ENCODE results near the gene NCR2.

The NCR2 gene

DNA sequence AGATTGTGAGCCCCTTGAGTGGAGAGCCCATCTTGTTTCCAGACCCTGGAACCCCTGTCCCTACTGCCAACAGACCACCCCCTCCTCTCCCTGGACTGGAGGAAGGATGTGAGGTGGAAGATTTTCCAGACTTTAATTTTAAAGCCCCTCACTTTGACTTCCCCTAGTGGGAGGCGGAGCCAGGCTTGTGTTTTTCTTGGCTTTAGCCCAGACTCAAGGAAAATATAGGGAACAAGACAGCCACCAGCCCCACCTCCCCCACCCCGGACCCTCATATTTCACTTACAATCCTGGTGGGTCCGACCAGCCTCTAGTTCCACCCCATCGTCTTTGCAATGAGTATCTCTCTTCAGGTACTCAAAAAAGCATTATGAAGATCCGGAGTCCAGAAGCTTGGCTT, 40.8 kb downstream of the NCR2 start:
- POLR2A ChIA-PET: no interaction called here
- no peak for DNase-seq (ENCODE audit: extremely low spot score)
- TF ChIP-seq ARNT (IDR thresholded peaks at IDR 0.05) (no peak), NFRKB (IDR thresholded peaks at IDR 0.05) (no peak), SP1 (IDR thresholded peaks at IDR 0.05) (no peak), L3MBTL2 (conservative IDR thresholded peaks at IDR 0.05) (no peak), ZNF384 (IDR thresholded peaks at IDR 0.05) (no peak), LEF1 (IDR thresholded peaks at IDR 0.05; ENCODE audit: borderline replicate concordance) (no peak), FOXK2 (IDR thresholded peaks at IDR 0.05) (no peak), SUZ12 (IDR thresholded peaks at IDR 0.05) (no peak)
- TF ChIP-seq, protein P1, sequence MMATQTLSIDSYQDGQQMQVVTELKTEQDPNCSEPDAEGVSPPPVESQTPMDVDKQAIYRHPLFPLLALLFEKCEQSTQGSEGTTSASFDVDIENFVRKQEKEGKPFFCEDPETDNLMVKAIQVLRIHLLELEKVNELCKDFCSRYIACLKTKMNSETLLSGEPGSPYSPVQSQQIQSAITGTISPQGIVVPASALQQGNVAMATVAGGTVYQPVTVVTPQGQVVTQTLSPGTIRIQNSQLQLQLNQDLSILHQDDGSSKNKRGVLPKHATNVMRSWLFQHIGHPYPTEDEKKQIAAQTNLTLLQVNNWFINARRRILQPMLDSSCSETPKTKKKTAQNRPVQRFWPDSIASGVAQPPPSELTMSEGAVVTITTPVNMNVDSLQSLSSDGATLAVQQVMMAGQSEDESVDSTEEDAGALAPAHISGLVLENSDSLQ (IDR thresholded peaks at IDR 0.05): no peak
- CTCF ChIA-PET: no interaction called here

DNA sequence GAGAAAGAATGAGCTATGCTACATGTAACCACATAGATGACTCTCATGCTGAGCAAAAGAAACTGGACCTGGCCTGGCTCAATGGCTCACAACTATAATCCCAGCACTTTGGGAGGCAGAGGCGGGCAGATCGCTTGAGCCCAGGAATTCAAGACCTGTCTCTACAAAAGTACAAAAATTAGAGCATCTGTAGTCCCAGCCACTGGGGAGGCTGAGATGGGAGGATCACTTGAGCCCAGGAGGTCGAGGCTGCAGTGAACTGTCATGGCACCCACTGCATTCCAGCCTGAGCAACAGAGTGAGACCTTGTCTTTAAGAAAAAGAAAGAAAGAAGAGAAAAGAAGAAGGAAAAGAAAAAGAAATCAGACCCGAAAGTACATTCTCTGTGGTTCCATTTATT, 41.7 kb downstream of the NCR2 start:
- CTCF ChIA-PET: no interaction called here
- no peak for DNase-seq (ENCODE audit: extremely low spot score)
- TF ChIP-seq HDGF (IDR thresholded peaks at IDR 0.05; ENCODE audit: borderline replicate concordance) (no peak), FOXM1 (IDR thresholded peaks at IDR 0.05; ENCODE audit: borderline replicate concordance) (no peak), FOXK2 (IDR thresholded peaks at IDR 0.05) (no peak)
- POLR2A ChIA-PET: no interaction called here

DNA sequence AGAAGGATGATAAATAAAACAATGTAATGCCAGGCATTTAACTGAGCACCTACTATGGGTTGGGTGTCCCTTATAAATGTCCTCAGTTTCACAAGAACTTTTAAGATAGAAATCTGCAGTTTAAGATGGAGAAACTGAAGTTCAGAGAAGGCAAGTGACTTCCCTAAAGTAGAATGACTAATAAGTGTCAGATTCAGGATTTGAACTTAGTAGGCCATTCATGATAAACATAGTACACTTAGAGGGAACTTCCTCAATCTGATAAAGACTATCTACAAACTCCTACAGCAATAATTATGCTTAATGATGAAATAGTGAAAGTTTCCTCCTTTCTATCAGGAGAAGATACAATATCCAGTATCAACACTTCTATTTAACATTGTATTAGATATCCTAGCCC, 43.9 kb downstream of the NCR2 start:
- ChIA-PET CTCF (no interaction called here), POLR2A (no interaction called here)
- TF ChIP-seq, protein P1 (IDR thresholded peaks at IDR 0.05): no peak
- TF ChIP-seq HDGF (IDR thresholded peaks at IDR 0.05; ENCODE audit: borderline replicate concordance) (no peak), FOXK2 (IDR thresholded peaks at IDR 0.05) (no peak), ARNT (IDR thresholded peaks at IDR 0.05) (no peak), SP1 (IDR thresholded peaks at IDR 0.05) (no peak), L3MBTL2 (conservative IDR thresholded peaks at IDR 0.05) (no peak)
- DNase-seq (ENCODE audit: extremely low spot score): no peak

DNA sequence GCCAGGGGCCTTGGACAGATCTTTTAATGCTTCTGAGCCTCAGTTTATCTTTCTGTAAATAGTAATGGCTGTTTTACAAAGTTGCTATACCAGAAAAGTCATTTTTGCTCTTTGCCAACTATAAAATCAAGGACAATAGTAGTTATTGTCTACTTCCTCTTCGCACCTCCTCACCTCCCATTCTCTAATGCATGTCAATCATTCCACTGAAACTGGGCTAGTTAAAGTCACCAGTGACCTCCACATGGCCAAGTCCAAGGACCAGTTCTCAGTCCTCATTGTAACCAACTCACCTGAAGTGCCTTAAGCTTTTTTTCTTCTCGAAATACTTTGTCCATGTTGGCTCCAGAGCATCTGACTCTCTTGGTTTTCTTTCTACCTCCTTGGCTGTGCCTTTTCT, 51.2 kb downstream of the NCR2 start:
- POLR2A ChIA-PET: no interaction called here
- CTCF ChIA-PET: no interaction called here
- no peak for TF ChIP-seq ELF4 (IDR thresholded peaks at IDR 0.05)
- TF ChIP-seq LEF1 (IDR thresholded peaks at IDR 0.05; ENCODE audit: borderline replicate concordance): no peak
- TF ChIP-seq SP1 (IDR thresholded peaks at IDR 0.05): no peak
- no peak for TF ChIP-seq TARDBP (IDR thresholded peaks at IDR 0.05)
- no peak for TF ChIP-seq FOXA1 (IDR thresholded peaks at IDR 0.05)
- TF ChIP-seq SUZ12 (IDR thresholded peaks at IDR 0.05): no peak
- TF ChIP-seq ARNT (IDR thresholded peaks at IDR 0.05): no peak
- TF ChIP-seq, protein P1 (IDR thresholded peaks at IDR 0.05): no peak
- no peak for TF ChIP-seq L3MBTL2 (conservative IDR thresholded peaks at IDR 0.05)
- TF ChIP-seq FOXK2 (IDR thresholded peaks at IDR 0.05): no peak
- DNase-seq (ENCODE audit: extremely low spot score): no peak

DNA sequence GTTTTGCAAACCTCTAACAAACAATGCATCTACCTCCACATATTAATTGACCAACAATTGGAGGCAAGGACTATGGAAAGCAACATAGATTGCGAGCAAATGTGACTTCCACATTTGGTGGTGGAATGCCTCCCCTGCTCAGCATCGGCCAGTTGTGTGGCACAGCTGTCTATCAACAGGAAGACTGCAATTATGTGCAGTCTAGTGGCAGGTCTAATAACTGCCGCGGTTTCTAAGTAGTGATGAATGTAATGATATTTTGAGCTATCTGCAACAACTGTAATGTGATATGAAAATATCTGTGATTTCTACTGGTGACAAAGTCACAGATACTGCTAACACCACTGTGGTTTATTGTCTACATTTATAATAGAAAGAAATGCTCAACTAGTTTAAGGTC, 56.8 kb downstream of the NCR2 start:
- ChIA-PET POLR2A (no interaction called here), CTCF (no interaction called here)
- TF ChIP-seq FOXM1 (IDR thresholded peaks at IDR 0.05; ENCODE audit: borderline replicate concordance) (no peak), ARNT (IDR thresholded peaks at IDR 0.05) (no peak), ZNF384 (IDR thresholded peaks at IDR 0.05) (no peak), BHLHE40 (IDR thresholded peaks at IDR 0.05; ENCODE audit: borderline replicate concordance) (no peak)
- TF ChIP-seq, protein P1 (IDR thresholded peaks at IDR 0.05): no peak
- DNase-seq (ENCODE audit: extremely low spot score): no peak

DNA sequence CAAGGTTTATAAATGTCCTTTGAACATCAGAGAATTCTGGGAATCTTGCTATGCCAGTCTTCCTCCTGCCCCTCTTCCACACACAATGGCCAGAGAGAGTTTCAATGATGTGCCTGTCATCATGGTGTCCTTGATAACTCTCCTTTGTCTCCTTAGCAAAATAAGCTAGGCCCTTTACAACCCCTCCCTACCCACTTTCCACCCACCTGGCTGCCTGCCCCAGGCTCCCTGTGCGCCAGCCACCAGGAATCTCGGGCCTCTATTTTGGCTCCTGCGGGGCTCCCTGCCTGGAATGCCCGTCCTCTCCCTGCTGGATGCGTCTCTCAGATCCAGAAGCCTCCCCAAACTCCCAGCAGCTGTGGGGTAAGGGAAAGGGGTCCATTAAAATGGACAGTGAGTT, 60.9 kb downstream of the NCR2 start:
- TF ChIP-seq SP1 (IDR thresholded peaks at IDR 0.05) (no peak), FOXM1 (IDR thresholded peaks at IDR 0.05; ENCODE audit: borderline replicate concordance) (no peak), L3MBTL2 (conservative IDR thresholded peaks at IDR 0.05) (no peak), LEF1 (IDR thresholded peaks at IDR 0.05; ENCODE audit: borderline replicate concordance) (no peak), TARDBP (IDR thresholded peaks at IDR 0.05) (no peak), ELF4 (IDR thresholded peaks at IDR 0.05) (no peak), CTBP1 (IDR thresholded peaks at IDR 0.05; ENCODE audit: borderline replicate concordance) (no peak), SUZ12 (IDR thresholded peaks at IDR 0.05) (no peak), BHLHE40 (IDR thresholded peaks at IDR 0.05; ENCODE audit: borderline replicate concordance) (no peak), FOXA1 (IDR thresholded peaks at IDR 0.05) (no peak), FOXK2 (IDR thresholded peaks at IDR 0.05) (no peak), ARNT (IDR thresholded peaks at IDR 0.05) (no peak), NFRKB (IDR thresholded peaks at IDR 0.05) (no peak), ZNF384 (IDR thresholded peaks at IDR 0.05) (no peak), HDGF (IDR thresholded peaks at IDR 0.05; ENCODE audit: borderline replicate concordance) (no peak)
- TF ChIP-seq, protein P1 (IDR thresholded peaks at IDR 0.05): no peak
- no peak for DNase-seq (ENCODE audit: extremely low spot score)
- ChIA-PET POLR2A (no interaction called here), CTCF (no interaction called here)
